OCI-LY1 (cell line): Measurements from ENCODE around the gene MID1.

ENCODE experiments used
- H2AFZ ChIP-seq: fragments of 200-600 bp; sonication (generic), shearing (Covaris generic); 2 replicates; pipeline ENCODE4 v1.6.0; 2014; ENCODE audit warnings: antibody characterized with exemption, mild to moderate bottlenecking, low read length
- H3F3A ChIP-seq: fragments of 200-600 bp; sonication (generic), shearing (Covaris generic); 2 replicates; pipeline ENCODE4 v1.6.0; 2014; ENCODE audit warnings: mild to moderate bottlenecking, antibody characterized with exemption, low read length, moderate library complexity; ENCODE audit not compliant: insufficient read depth
- H3K27ac ChIP-seq: fragments of 200-600 bp; sonication (generic); 2 replicates; pipeline ENCODE4 v1.5.1; 2014; ENCODE audit warnings: low read length, mixed run types, mild to moderate bottlenecking, low read depth; ENCODE audit not compliant: poor library complexity, severe bottlenecking
- H3K27me3 ChIP-seq: fragments of 200-600 bp; sonication (generic); 2 replicates; pipeline ENCODE4 v1.6.0; 2014; ENCODE audit warnings: antibody characterized with exemption, mild to moderate bottlenecking, low read length, moderate library complexity; ENCODE audit not compliant: insufficient read depth
- H3K36me3 ChIP-seq: fragments of 200-600 bp; sonication (generic); 2 replicates; pipeline ENCODE4 v1.6.1; 2014; ENCODE audit warnings: mild to moderate bottlenecking, antibody characterized with exemption, low read length, moderate library complexity, mixed read lengths; ENCODE audit not compliant: insufficient read depth
- H3K4me1 ChIP-seq: fragments of 200-600 bp; sonication (generic); 2 replicates; pipeline ENCODE4 v1.5.1; 2014; ENCODE audit warnings: mild to moderate bottlenecking, low read length, moderate library complexity; ENCODE audit not compliant: insufficient read depth, severe bottlenecking
- H3K4me2 ChIP-seq: fragments of 200-600 bp; sonication (generic), shearing (Covaris generic); 2 replicates; pipeline ENCODE4 v1.6.1; 2014; ENCODE audit warnings: low read length
- H3K4me3 ChIP-seq: fragments of 200-600 bp; sonication (generic); 2 replicates; pipeline ENCODE4 v1.5.1; 2014; ENCODE audit warnings: low read length, low read depth, mild to moderate bottlenecking, mixed read lengths; ENCODE audit not compliant: poor library complexity, severe bottlenecking
- H3K79me2 ChIP-seq: fragments of 200-600 bp; shearing (Covaris generic); 2 replicates; pipeline ENCODE4 v1.6.1; 2016; ENCODE audit warnings: mixed run types, low read length, mixed read lengths; ENCODE audit not compliant: insufficient read depth
- H3K9ac ChIP-seq: fragments of 200-600 bp; sonication (generic), shearing (Covaris generic); 2 replicates; pipeline ENCODE4 v1.6.1; 2014; ENCODE audit warnings: mild to moderate bottlenecking, low read length, mixed read lengths
- H3K9me2 ChIP-seq: fragments of 200-600 bp; sonication (generic), shearing (Covaris generic); 2 replicates; pipeline ENCODE4 v1.6.1; 2014; ENCODE audit warnings: low read depth, mild to moderate bottlenecking, low read length, mixed read lengths
- H3K9me3 ChIP-seq: fragments of 200-600 bp; shearing (Covaris generic); 2 replicates; pipeline ENCODE4 v1.6.1; 2014; ENCODE audit warnings: low read length, mixed read lengths
- H4K20me1 ChIP-seq: fragments of 200-600 bp; sonication (generic), shearing (Covaris generic); 2 replicates; pipeline ENCODE4 v1.6.0; 2016; ENCODE audit warnings: mild to moderate bottlenecking, low read length; ENCODE audit not compliant: insufficient read depth
- EZH2 ChIP-seq: fragments of 200-600 bp; sonication (generic), shearing (Covaris generic); IDR thresholded peaks from 2 replicates; pipeline ENCODE4 v1.8.0; 2017; ENCODE audit warnings: borderline replicate concordance, mixed run types, mild to moderate bottlenecking, antibody characterized with exemption, low read length, moderate library complexity, mixed read lengths
- TF ChIP-seq, protein P1 (sequence below): fragments of 200-600 bp; sonication (generic), shearing (Covaris generic); IDR thresholded peaks from 2 replicates; pipeline ENCODE4 v1.5.1; 2017; ENCODE audit warnings: mild to moderate bottlenecking, antibody characterized with exemption, low read length, moderate library complexity, mixed read lengths

The MID1 gene

DNA sequence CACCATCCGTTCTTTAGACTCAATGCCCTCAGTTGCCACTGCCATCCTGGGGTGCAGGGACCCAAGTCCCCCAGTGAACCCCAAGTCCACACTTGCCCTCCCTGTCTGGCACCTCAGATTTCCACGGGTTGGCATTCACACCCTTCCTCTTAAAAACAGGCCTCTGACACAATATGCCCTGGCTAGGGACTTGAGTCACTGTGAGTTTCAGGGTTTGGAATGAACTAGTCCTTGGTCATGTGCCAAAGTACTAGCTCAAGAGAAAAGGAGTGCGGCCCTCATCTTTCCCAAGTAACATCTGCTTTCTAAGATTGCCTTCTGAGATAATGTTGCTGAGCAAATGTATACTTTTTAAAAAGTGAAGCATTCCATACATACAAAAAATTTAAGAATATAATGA lies 134.0 kb downstream of the MID1 start:
- Histone ChIP-seq H3K27ac (no peak overlapping the region), H3K9me2 (no peaks in the 10 kb centered on the region), H4K20me1 (no peaks in the 10 kb centered on the region), H3K79me2 (no peaks in the 10 kb centered on the region), H2AFZ (no peak overlapping the region), H3K4me2 (no peak overlapping the region), H3K4me1 (no peaks in the 10 kb centered on the region), H3K9me3 (no peaks in the 10 kb centered on the region), H3K9ac (no peak overlapping the region), H3K4me3 (no peak overlapping the region), H3K27me3 (no peaks in the 10 kb centered on the region), H3K36me3 (no peaks in the 10 kb centered on the region), H3F3A (no peaks in the 10 kb centered on the region)
- TF ChIP-seq, protein P1, sequence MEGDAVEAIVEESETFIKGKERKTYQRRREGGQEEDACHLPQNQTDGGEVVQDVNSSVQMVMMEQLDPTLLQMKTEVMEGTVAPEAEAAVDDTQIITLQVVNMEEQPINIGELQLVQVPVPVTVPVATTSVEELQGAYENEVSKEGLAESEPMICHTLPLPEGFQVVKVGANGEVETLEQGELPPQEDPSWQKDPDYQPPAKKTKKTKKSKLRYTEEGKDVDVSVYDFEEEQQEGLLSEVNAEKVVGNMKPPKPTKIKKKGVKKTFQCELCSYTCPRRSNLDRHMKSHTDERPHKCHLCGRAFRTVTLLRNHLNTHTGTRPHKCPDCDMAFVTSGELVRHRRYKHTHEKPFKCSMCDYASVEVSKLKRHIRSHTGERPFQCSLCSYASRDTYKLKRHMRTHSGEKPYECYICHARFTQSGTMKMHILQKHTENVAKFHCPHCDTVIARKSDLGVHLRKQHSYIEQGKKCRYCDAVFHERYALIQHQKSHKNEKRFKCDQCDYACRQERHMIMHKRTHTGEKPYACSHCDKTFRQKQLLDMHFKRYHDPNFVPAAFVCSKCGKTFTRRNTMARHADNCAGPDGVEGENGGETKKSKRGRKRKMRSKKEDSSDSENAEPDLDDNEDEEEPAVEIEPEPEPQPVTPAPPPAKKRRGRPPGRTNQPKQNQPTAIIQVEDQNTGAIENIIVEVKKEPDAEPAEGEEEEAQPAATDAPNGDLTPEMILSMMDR: no peak
- TF ChIP-seq EZH2: no peak

DNA sequence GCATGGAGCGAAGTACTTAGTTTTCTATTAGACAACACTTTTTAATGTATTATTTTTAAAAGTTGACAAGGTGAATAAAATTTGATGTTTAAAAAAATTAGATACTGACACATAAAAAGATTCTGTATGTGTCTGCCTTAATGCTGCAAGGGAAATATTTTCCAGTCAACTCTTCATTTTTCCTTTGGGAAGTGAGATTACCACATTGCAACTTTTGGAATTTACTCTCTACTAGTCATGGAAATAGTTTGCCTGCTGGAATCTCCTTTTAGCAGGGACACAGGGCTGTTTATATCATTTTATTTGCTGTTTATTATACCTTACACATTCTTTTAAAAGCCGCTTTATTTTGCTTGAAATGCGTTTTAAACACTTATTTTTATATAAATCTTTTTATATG lies 135.1 kb downstream of the MID1 start:
- H3K27me3 ChIP-seq: no peaks in the 10 kb centered on the region
- no peaks in the 10 kb centered on the region for H3K4me1 ChIP-seq
- H3K9ac ChIP-seq: no peak overlapping the region
- no peaks in the 10 kb centered on the region for H3F3A ChIP-seq
- H3K9me3 ChIP-seq: no peaks in the 10 kb centered on the region
- TF ChIP-seq, protein P1: no peak
- no peak for TF ChIP-seq EZH2
- no peaks in the 10 kb centered on the region for H3K9me2 ChIP-seq
- no peaks in the 10 kb centered on the region for H4K20me1 ChIP-seq
- no peak overlapping the region for H2AFZ ChIP-seq
- H3K27ac ChIP-seq: no peak overlapping the region
- H3K4me2 ChIP-seq: no peak overlapping the region
- H3K4me3 ChIP-seq: no peak overlapping the region
- no peaks in the 10 kb centered on the region for H3K36me3 ChIP-seq
- no peaks in the 10 kb centered on the region for H3K79me2 ChIP-seq

DNA sequence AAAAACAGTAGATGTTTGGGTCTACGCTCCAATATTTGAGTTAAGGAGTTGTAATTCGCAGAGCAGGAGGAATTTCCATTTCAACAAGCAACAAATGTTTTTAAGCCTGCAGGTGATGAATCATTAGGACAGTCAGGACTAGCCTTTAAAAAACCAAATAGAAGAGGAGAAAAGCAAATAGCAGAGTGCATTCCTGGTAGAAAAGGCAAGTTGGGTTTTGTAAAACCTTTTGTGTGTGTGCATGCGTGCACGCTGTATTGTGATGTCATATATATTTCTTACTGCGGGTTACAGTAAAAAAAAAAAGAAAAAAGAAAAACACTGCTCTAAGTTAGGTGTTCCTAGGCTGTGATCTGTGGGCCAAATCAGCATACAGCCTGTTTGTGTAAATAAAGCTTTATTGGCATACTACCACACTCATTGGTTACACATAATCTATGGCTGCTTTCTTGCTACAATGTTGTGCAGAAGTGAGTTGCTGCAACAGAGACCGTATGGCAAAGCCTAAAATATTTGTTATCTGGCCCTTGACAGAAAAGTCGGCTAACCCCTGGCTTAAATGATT lies 135.6 kb downstream of the MID1 start:
- H3K9ac ChIP-seq: no peak overlapping the region
- no peaks in the 10 kb centered on the region for H3K79me2 ChIP-seq
- H3K9me3 ChIP-seq: no peaks in the 10 kb centered on the region
- no peak overlapping the region for H3K4me2 ChIP-seq
- H2AFZ ChIP-seq: no peak overlapping the region
- H3K27ac ChIP-seq: no peak overlapping the region
- H3K9me2 ChIP-seq: no peaks in the 10 kb centered on the region
- no peak for TF ChIP-seq EZH2
- TF ChIP-seq, protein P1: no peak
- no peak overlapping the region for H3K4me3 ChIP-seq
- no peaks in the 10 kb centered on the region for H3F3A ChIP-seq
- H4K20me1 ChIP-seq: no peaks in the 10 kb centered on the region
- H3K27me3 ChIP-seq: no peaks in the 10 kb centered on the region
- H3K36me3 ChIP-seq: no peaks in the 10 kb centered on the region
- H3K4me1 ChIP-seq: no peaks in the 10 kb centered on the region
